ENCODE data around the gene LOX. TPM values are rescaled to one million over a fixed set of nuclear protein-coding genes. Genes with fewer than 3 reads are reported as not detected.

The LOX gene
- total and polyA plus RNA-seq, 9 of the 15 experiments (the other 6 are each of a cell fraction or from before 2014, with no cell fraction given): 0.06 to 0.09 TPM; not detected in 7

- peak overlapping the region; percentile 85 for H2AFZ ChIP-seq (ENCODE audit: low read depth, low read length)
- peak overlapping the region in 1 of 2 experiments; percentile 74; a peak in 1 of 4 replicates for H3K9ac ChIP-seq (ENCODE audit: insufficient read depth in 1 of 2, low read depth in 2 of 2, low read length in 2 of 2)
- FAIRE-seq (peak; percentile 32), DNase-seq (ENCODE audit: extremely low read depth in 1 of 4, low spot score in 3 of 4) (peak in 1 of 4 experiments; percentile 31), ATAC-seq (peak; percentile 3; the same call in 1 of the 3 replicates)
- H3K9me3 ChIP-seq (replicated peaks; ENCODE audit: control insufficient read depth, insufficient read depth, low read depth, low read length): no peaks in the 10 kb centered on the region
- 0% methylated on average over 3 of the region's 3 CpGs for WGBS (ENCODE audit: insufficient coverage, low coverage, missing lambda C conversion rate)
- intact Hi-C loops (cut with micrococcal nuclease) (no loop called here), in situ Hi-C loops (cut with MboI) (no loop called here)
- peak overlapping the region; percentile 98 for H3K27ac ChIP-seq (ENCODE audit: extremely low read depth, low read depth, low read length)
- H3K36me3 ChIP-seq (ENCODE audit: control insufficient read depth, insufficient read depth, low read length): no peaks in the 10 kb centered on the region
- peaks cover 5 to 34% of the 10 kb centered on the region in 2 experiments; a peak in 4 of 5 replicates for H3K4me1 ChIP-seq (replicated peaks in 1 of 2; ENCODE audit: control insufficient read depth in 2 of 2, insufficient read depth in 2 of 2, low read length in 2 of 2)
- CTCF ChIA-PET (ENCODE audit: low intra/inter-chr PET ratio): no interaction called here
- no peak overlapping the region for H3K4me3 ChIP-seq
- no TSS peak for BruUV-seq (replicated peaks)
- H3K27me3 ChIP-seq (ENCODE audit: control insufficient read depth in 2 of 2, insufficient read depth in 2 of 2, low read length in 2 of 2): no peaks in the 10 kb centered on the region
- POLR2A ChIA-PET: interaction anchor here (0.6 to 4.4 kb wide), 7 partner anchors 10 to 59 kb away, joined by 3 to 28 read pairs (median 6); no protein-coding TSS in a partner anchor
- no peak overlapping the region for H3K4me2 ChIP-seq (ENCODE audit: insufficient read depth, low read length)
- H3K9me1 ChIP-seq (ENCODE audit: control insufficient read depth, insufficient read depth, low read length): no peaks in the 10 kb centered on the region
- H4K20me1 ChIP-seq (replicated peaks; ENCODE audit: control insufficient read depth, insufficient read depth, low read length): no peaks in the 10 kb centered on the region
- no peaks in the 10 kb centered on the region for H3K79me2 ChIP-seq (ENCODE audit: control insufficient read depth, insufficient read depth, low read length)
- TF ChIP-seq RERE (CRISPR knock-in tag; IDR thresholded peaks at IDR 0.05; ENCODE audit: borderline replicate concordance): no peak
- no peak for TF ChIP-seq ZNF212 (CRISPR knock-in tag; IDR thresholded peaks at IDR 0.05)
- TF ChIP-seq PHB2 (IDR thresholded peaks at IDR 0.05; ENCODE audit: low read depth): no peak
- TF ChIP-seq ZNF518B (CRISPR knock-in tag; IDR thresholded peaks at IDR 0.05): no peak
- TF ChIP-seq MAFF (IDR thresholded peaks at IDR 0.05; ENCODE audit: low read length): no peak
- TF ChIP-seq ZNF436 (CRISPR knock-in tag; IDR thresholded peaks at IDR 0.05): no peak
- TF ChIP-seq SNAPC5 (CRISPR knock-in tag; IDR thresholded peaks at IDR 0.05): no peak
- TF ChIP-seq MEIS2 (IDR thresholded peaks at IDR 0.05; ENCODE audit: partially characterized antibody): peak; percentile 61
- TF ChIP-seq ZC3H4 (CRISPR knock-in tag; IDR thresholded peaks at IDR 0.05; ENCODE audit: borderline replicate concordance): no peak
- TF ChIP-seq CBX1 (IDR thresholded peaks at IDR 0.05; ENCODE audit: low read depth): no peak
- TF ChIP-seq NUFIP1 (IDR thresholded peaks at IDR 0.05; ENCODE audit: partially characterized antibody): no peak
- TF ChIP-seq CHD1 (IDR thresholded peaks at IDR 0.05; ENCODE audit: low read length): no peak
- no peak for TF ChIP-seq TEAD1 (CRISPR knock-in tag; IDR thresholded peaks at IDR 0.05)
- TF ChIP-seq FUS (optimal IDR thresholded peaks at IDR 0.05; ENCODE audit: low read depth, low read length): no peak
- TF ChIP-seq E2F3 (CRISPR knock-in tag; IDR thresholded peaks at IDR 0.05): no peak
- peak; percentile 14; the same call in 1 of the 2 replicates for TF ChIP-seq MTA2 (IDR thresholded peaks at IDR 0.05; ENCODE audit: low read depth)
Measured at GRCh38 chr5:122112063-122112462, 34.0 kb upstream of the LOX start.

Measured in K562 (cell line).